ENCODE measurements around the gene GRID2IP.
"Not testable (repeated sequence)": the region's sequence is repeated elsewhere in the genome, so short reads cannot be mapped to it uniquely, and the experiment has no call there.

Gene GRID2IP

GRCh38 chr7:6551016-6551511 is at the start of gene GRID2IP:
Gene GRID2IP (minus strand): TSS chr7:6551461. CDS start chr7:6551436, 25 bp downstream.
- no peak for DNase-seq

- no peak for DNase-seq
These were observed 48.8 kb upstream of the GRID2IP start for GRCh38 chr7:6600093-6600492.

GRCh38 chr7:6590645-6591110 is 39.4 kb upstream of the GRID2IP start:
- no peak for DNase-seq

GRCh38 chr7:6589829-6590644 is 38.8 kb upstream of the GRID2IP start, which contains the start of gene INTS15:
Gene INTS15 (plus strand): TSS chr7:6590021. CDS start chr7:6590284, 263 bp downstream.
- peak; percentile 80 for DNase-seq

- DNase-seq = no peak
These were observed 38.0 kb upstream of the GRID2IP start for GRCh38 chr7:6589151-6589828.

GRCh38 chr7:6588566-6588965 is 37.3 kb upstream of the GRID2IP start:
- DNase-seq = no peak

GRCh38 chr7:6585746-6586432 is 34.6 kb upstream of the GRID2IP start:
- not testable (repeated sequence) for DNase-seq

GRCh38 chr7:6579446-6579845 is 28.2 kb upstream of the GRID2IP start:
- DNase-seq = peak; percentile 24

GRCh38 chr7:6578114-6579084 is 27.1 kb upstream of the GRID2IP start:
- no peak for DNase-seq

GRCh38 chr7:6577369-6578113 is 26.3 kb upstream of the GRID2IP start, which contains the start of gene ZDHHC4:
Gene ZDHHC4 (plus strand): TSS chr7:6577454. CDS start chr7:6580562, 3,108 bp downstream.
- DNase-seq = peak; percentile 92

- not testable (repeated sequence) for DNase-seq
These were observed 25.7 kb upstream of the GRID2IP start for GRCh38 chr7:6576867-6577368.

GRCh38 chr7:6576024-6576866 is 25.0 kb upstream of the GRID2IP start:
- no peak for DNase-seq

- no peak for DNase-seq
These were observed 24.2 kb upstream of the GRID2IP start for GRCh38 chr7:6575281-6576023.

- no peak for DNase-seq
These were observed 20.0 kb upstream of the GRID2IP start for GRCh38 chr7:6571160-6571779.

GRCh38 chr7:6567886-6568285 is 16.6 kb upstream of the GRID2IP start:
- DNase-seq = no peak

GRCh38 chr7:6565655-6566054 is 14.4 kb upstream of the GRID2IP start:
- no peak for DNase-seq

GRCh38 chr7:6563936-6564770 is 12.9 kb upstream of the GRID2IP start:
- DNase-seq = no peak

GRCh38 chr7:6562106-6562505 is 10.8 kb upstream of the GRID2IP start:
- no peak for DNase-seq

Data from fibroblast of skin of right biceps (primary cell).